ENCODE measurements around the gene CNNM4.

Gene CNNM4

DNA sequence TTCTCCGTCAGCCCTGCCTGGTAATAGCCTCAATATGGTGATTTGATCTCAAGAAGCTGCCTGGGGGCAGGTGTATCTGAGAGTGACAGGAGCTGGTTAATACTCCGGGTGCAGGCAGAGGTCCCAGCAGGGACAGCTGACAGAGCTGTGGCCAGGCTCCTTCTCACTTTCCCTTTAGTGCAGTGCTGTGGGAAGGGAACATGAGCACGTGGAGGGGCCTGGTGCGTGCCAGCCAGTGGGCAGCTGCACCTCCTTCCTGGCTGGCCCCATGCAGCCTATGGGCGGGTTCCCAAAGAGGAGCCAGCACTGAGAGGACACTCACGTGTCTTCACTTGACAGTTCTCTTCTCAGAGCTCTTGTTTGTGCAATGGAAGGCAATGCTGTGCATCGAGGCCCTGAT is 9.1 kb downstream of the CNNM4 start:
- no peak for DNase-seq (ENCODE audit: extremely low spot score)
- ChIA-PET CTCF (interaction anchor here (1.1 to 4.7 kb wide), 3 partner anchors 9 to 88 kb away, joined by 4 to 31 read pairs (median 4); partner anchors contain the start of genes ANKRD39 and CNNM4), POLR2A (no interaction called here)
- TF ChIP-seq CTCF (IDR thresholded peaks at IDR 0.05; ENCODE audit: control extremely low read depth, extremely low read depth, low read depth, missing control alignments): no peak

DNA sequence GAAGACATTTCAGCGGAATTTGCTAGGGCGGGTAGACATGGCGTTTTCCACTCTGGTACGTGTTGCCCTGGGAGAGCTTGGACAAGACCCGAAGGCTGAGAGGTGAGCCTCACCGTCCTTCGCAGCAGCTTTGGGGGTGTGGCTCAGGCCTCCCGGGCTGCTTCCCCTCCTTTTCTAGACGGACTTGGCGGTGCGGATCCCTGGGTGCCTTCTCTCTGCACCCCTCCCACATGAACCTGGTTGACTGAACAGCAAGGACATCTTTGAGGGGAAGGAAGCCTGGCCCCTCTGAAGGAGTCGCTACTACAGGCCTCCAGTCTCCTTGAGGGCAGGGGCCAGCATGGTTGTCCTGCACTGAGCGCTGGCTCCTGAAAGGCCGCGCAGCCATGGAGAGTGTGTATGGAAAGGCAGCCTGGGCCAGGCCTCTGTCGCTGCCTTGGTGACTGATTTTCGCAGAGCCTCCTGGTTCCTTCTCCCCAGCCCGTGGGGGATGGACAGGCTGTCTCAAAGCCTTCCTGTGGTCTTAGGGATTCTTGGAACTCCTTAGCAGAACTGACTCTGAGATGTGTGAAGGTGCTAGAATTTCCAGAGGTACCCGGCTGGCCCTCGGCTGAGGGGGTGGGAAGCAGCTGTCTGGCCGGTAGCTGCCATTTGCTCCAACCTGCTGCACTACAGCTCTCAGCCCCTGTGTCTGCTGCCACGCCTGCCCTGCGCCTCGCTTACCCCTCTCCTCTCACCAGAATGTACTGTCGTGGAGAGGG is 9.9 kb downstream of the CNNM4 start:
- DNase-seq (ENCODE audit: extremely low spot score): no peak
- ChIA-PET CTCF (interaction anchor here (1.1 to 4.7 kb wide), 2 partner anchors 8 to 12 kb away, joined by 4 to 31 read pairs; partner anchors contain the start of gene CNNM4), POLR2A (no interaction called here)
- no peak for TF ChIP-seq CTCF (IDR thresholded peaks at IDR 0.05; ENCODE audit: control extremely low read depth, extremely low read depth, low read depth, missing control alignments)

- TF ChIP-seq CTCF (IDR thresholded peaks at IDR 0.05; ENCODE audit: control extremely low read depth, extremely low read depth, low read depth, missing control alignments): no peak
- ChIA-PET CTCF (no interaction called here), POLR2A (no interaction called here)
- no peak for DNase-seq (ENCODE audit: extremely low spot score)
Observed at GRCh38 chr2:96771796-96772618, 11.3 kb downstream of the CNNM4 start.

GRCh38 chr2:96772903-96773671 is 12.4 kb downstream of the CNNM4 start:
- ChIA-PET POLR2A (no interaction called here), CTCF (interaction anchor here (1.0 to 14.8 kb wide), 6 partner anchors 12 to 36 kb away, joined by 3 to 171 read pairs (median 4); partner anchors contain the start of gene CNNM4)
- TF ChIP-seq CTCF (IDR thresholded peaks at IDR 0.05; ENCODE audit: control extremely low read depth, extremely low read depth, low read depth, missing control alignments): no peak
- peak; percentile 62 for DNase-seq (ENCODE audit: extremely low spot score)

DNA sequence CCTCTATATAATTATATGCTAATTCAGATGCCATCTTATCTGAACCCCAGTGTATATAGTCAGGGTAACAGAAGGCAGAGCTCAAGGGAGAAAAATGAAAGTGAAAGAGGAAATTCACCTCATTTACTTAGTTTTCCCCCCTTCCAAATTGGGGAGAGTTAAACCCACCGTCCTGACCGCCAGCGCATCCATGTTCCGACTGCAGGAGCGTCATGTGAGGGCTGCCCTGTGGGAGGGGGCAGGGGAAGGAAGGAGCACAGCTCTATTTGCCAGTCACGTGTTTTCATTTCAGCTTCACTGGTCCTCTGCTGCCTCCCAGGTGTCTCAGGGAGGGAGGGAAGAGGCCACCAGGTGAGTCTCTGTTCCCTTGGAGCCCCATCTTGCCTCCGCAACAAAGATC is 13.2 kb downstream of the CNNM4 start:
- ChIA-PET POLR2A (interaction anchor here (0.6 kb wide), 1 partner anchor 523 kb away, joined by 3 read pairs; no protein-coding TSS in a partner anchor), CTCF (interaction anchor here (1.0 to 14.8 kb wide), 8 partner anchors 11 to 249 kb away, joined by 3 to 171 read pairs (median 4); partner anchors contain the start of gene CNNM4)
- no peak for TF ChIP-seq CTCF (IDR thresholded peaks at IDR 0.05; ENCODE audit: control extremely low read depth, extremely low read depth, low read depth, missing control alignments)
- no peak for DNase-seq (ENCODE audit: extremely low spot score)

GRCh38 chr2:96775160-96775559 is 14.5 kb downstream of the CNNM4 start:
- no peak for DNase-seq (ENCODE audit: extremely low spot score)
- POLR2A ChIA-PET: no interaction called here
- CTCF ChIA-PET: interaction anchor here (1.0 to 14.8 kb wide), 4 partner anchors 10 to 25 kb away, joined by 4 to 171 read pairs (median 10); partner anchors contain the start of gene CNNM4
- TF ChIP-seq CTCF (IDR thresholded peaks at IDR 0.05; ENCODE audit: control extremely low read depth, extremely low read depth, low read depth, missing control alignments): no peak

Data from GM10248 (cell line).